Liver (tissue), 3 donors: ENCODE data around the gene FUCA2.

Experiments used
- EGR1 ChIP-seq, 2 donors: IDR thresholded peaks; 2 replicates each; pipeline ENCODE4 v1.6.1; 2016 to 2018; ENCODE audit warnings: antibody characterized with exemption in 2 of 2, low read depth in 2 of 2
- GABPA ChIP-seq, 2 donors: IDR thresholded peaks in 1 of 2; conservative IDR thresholded peaks in 1 of 2; 2 replicates each; pipeline ENCODE4 v1.6.1; 2016; ENCODE audit warnings: antibody characterized with exemption in 2 of 2, mild to moderate bottlenecking in 1 of 2, moderate library complexity in 1 of 2
- HNF4G ChIP-seq: IDR thresholded peaks from 2 replicates; pipeline ENCODE4 v1.6.1; 2016; ENCODE audit warnings: antibody characterized with exemption
- JUND ChIP-seq, 2 donors: IDR thresholded peaks; 2 replicates each; pipeline ENCODE4 v1.6.1; 2016; ENCODE audit warnings: antibody characterized with exemption in 2 of 2
- RAD21 ChIP-seq, 2 donors: IDR thresholded peaks; 2 replicates each; pipeline ENCODE4 v1.6.1; 2016; ENCODE audit warnings: antibody characterized with exemption in 2 of 2, mild to moderate bottlenecking in 2 of 2
- SP1 ChIP-seq: IDR thresholded peaks from 2 replicates; pipeline ENCODE4 v1.6.1; 2018; ENCODE audit warnings: antibody characterized with exemption, mild to moderate bottlenecking
- TAF1 ChIP-seq: conservative IDR thresholded peaks from 2 replicates; pipeline ENCODE4 v1.6.1; 2016; ENCODE audit warnings: antibody characterized with exemption, mild to moderate bottlenecking
- YY1 ChIP-seq: IDR thresholded peaks from 2 replicates; pipeline ENCODE4 v1.6.1; 2016; ENCODE audit warnings: antibody characterized with exemption, mild to moderate bottlenecking
- TF ChIP-seq, protein P1 (sequence below): IDR thresholded peaks from 2 replicates; pipeline ENCODE4 v1.6.1; 2016; ENCODE audit warnings: antibody characterized with exemption, mild to moderate bottlenecking
- TF ChIP-seq, protein P2 (sequence below): fragments of 150-350 bp; IDR thresholded peaks from 2 replicates; pipeline ENCODE4 v1.5.1; 2017; ENCODE audit warnings: improper control_type of control experiment, low read depth, low read length; ENCODE audit not compliant: missing input control
- TF ChIP-seq, protein P3 (sequence below): IDR thresholded peaks from 2 replicates; pipeline ENCODE4 v1.6.1; 2016; ENCODE audit warnings: antibody characterized with exemption
- TF ChIP-seq, protein P4 (sequence below): IDR thresholded peaks from 2 replicates; pipeline ENCODE4 v1.6.1; 2016; ENCODE audit warnings: antibody characterized with exemption
- donor health status: healthy.
- donor health status: healthy.

DNA sequence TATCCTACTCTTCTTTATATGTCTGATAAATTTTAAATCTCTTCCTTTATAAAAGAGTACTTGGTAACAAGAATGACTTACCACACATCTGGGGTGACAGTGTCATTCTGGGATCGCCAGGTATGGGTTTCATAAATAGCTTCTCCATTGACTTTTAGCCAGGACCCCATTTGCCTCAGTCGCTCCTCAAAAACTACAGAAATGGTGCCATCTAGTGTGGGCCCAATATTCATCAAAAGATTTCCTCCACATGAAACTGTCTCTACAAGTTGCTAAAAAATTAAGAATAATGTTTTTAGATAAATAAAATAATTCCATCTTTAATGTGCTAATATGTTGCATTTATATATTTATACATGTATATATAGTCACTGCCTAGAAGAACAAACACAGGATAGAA is 9.7 kb downstream of the FUCA2 start:
- TF ChIP-seq, protein P1, sequence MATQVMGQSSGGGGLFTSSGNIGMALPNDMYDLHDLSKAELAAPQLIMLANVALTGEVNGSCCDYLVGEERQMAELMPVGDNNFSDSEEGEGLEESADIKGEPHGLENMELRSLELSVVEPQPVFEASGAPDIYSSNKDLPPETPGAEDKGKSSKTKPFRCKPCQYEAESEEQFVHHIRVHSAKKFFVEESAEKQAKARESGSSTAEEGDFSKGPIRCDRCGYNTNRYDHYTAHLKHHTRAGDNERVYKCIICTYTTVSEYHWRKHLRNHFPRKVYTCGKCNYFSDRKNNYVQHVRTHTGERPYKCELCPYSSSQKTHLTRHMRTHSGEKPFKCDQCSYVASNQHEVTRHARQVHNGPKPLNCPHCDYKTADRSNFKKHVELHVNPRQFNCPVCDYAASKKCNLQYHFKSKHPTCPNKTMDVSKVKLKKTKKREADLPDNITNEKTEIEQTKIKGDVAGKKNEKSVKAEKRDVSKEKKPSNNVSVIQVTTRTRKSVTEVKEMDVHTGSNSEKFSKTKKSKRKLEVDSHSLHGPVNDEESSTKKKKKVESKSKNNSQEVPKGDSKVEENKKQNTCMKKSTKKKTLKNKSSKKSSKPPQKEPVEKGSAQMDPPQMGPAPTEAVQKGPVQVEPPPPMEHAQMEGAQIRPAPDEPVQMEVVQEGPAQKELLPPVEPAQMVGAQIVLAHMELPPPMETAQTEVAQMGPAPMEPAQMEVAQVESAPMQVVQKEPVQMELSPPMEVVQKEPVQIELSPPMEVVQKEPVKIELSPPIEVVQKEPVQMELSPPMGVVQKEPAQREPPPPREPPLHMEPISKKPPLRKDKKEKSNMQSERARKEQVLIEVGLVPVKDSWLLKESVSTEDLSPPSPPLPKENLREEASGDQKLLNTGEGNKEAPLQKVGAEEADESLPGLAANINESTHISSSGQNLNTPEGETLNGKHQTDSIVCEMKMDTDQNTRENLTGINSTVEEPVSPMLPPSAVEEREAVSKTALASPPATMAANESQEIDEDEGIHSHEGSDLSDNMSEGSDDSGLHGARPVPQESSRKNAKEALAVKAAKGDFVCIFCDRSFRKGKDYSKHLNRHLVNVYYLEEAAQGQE = no peak
- TF ChIP-seq, protein P2, sequence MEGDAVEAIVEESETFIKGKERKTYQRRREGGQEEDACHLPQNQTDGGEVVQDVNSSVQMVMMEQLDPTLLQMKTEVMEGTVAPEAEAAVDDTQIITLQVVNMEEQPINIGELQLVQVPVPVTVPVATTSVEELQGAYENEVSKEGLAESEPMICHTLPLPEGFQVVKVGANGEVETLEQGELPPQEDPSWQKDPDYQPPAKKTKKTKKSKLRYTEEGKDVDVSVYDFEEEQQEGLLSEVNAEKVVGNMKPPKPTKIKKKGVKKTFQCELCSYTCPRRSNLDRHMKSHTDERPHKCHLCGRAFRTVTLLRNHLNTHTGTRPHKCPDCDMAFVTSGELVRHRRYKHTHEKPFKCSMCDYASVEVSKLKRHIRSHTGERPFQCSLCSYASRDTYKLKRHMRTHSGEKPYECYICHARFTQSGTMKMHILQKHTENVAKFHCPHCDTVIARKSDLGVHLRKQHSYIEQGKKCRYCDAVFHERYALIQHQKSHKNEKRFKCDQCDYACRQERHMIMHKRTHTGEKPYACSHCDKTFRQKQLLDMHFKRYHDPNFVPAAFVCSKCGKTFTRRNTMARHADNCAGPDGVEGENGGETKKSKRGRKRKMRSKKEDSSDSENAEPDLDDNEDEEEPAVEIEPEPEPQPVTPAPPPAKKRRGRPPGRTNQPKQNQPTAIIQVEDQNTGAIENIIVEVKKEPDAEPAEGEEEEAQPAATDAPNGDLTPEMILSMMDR = no peak
- TF ChIP-seq RAD21 (IDR thresholded peaks at IDR 0.05) = peak; percentile 22 to 25
- no peak for TF ChIP-seq JUND (IDR thresholded peaks at IDR 0.05)
- TF ChIP-seq YY1 = no peak
- no peak for TF ChIP-seq EGR1 (IDR thresholded peaks at IDR 0.05; ENCODE audit: low read depth in 2 of 2)
- TF ChIP-seq, protein P3, sequence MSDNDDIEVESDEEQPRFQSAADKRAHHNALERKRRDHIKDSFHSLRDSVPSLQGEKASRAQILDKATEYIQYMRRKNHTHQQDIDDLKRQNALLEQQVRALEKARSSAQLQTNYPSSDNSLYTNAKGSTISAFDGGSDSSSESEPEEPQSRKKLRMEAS = no peak
- TF ChIP-seq GABPA (IDR thresholded peaks at IDR 0.05 in 1 of 2, conservative IDR thresholded peaks at IDR 0.05 in 1 of 2) = no peak
- no peak for TF ChIP-seq SP1
- TF ChIP-seq, protein P4, sequence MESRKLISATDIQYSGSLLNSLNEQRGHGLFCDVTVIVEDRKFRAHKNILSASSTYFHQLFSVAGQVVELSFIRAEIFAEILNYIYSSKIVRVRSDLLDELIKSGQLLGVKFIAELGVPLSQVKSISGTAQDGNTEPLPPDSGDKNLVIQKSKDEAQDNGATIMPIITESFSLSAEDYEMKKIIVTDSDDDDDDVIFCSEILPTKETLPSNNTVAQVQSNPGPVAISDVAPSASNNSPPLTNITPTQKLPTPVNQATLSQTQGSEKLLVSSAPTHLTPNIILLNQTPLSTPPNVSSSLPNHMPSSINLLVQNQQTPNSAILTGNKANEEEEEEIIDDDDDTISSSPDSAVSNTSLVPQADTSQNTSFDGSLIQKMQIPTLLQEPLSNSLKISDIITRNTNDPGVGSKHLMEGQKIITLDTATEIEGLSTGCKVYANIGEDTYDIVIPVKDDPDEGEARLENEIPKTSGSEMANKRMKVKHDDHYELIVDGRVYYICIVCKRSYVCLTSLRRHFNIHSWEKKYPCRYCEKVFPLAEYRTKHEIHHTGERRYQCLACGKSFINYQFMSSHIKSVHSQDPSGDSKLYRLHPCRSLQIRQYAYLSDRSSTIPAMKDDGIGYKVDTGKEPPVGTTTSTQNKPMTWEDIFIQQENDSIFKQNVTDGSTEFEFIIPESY = no peak
- TF ChIP-seq HNF4G = no peak
- no peak for TF ChIP-seq TAF1
